GM19452 (cell line): Measurements from ENCODE around the gene TTC21B.

Source experiments
- ATAC-seq: cut with Tn5 transposase; IDR thresholded peaks from one replicate; pipeline ENCODE4 v1.9.1; 2021; ENCODE audit not compliant: unreplicated experiment

Gene TTC21B

GRCh38 chr2:165927353-165927752 is 26.2 kb downstream of the TTC21B start:
- no peak for ATAC-seq

- ATAC-seq: no peak
Measured at GRCh38 chr2:165924946-165925345, 28.6 kb downstream of the TTC21B start.

- ATAC-seq: no peak
Measured at GRCh38 chr2:165920748-165921147, 32.8 kb downstream of the TTC21B start.

GRCh38 chr2:165913636-165914035 is 39.9 kb downstream of the TTC21B start:
- no peak for ATAC-seq

GRCh38 chr2:165911981-165912380 is 41.6 kb downstream of the TTC21B start:
- ATAC-seq: no peak

- ATAC-seq: no peak
Measured at GRCh38 chr2:165911231-165911630, 42.3 kb downstream of the TTC21B start.

- ATAC-seq: no peak
Measured at GRCh38 chr2:165909466-165909865, 44.1 kb downstream of the TTC21B start.

GRCh38 chr2:165905854-165906253 is 47.7 kb downstream of the TTC21B start:
- ATAC-seq: no peak

GRCh38 chr2:165905269-165905668 is 48.3 kb downstream of the TTC21B start:
- no peak for ATAC-seq

GRCh38 chr2:165904432-165904831 is 49.1 kb downstream of the TTC21B start:
- no peak for ATAC-seq

- ATAC-seq: no peak
Measured at GRCh38 chr2:165903406-165903805, 50.2 kb downstream of the TTC21B start.

GRCh38 chr2:165902934-165903333 is 50.6 kb downstream of the TTC21B start:
- no peak for ATAC-seq

GRCh38 chr2:165901620-165902298 is 51.8 kb downstream of the TTC21B start:
- no peak for ATAC-seq

GRCh38 chr2:165899311-165899710 is 54.3 kb downstream of the TTC21B start:
- ATAC-seq: no peak

GRCh38 chr2:165898381-165898780 is 55.2 kb downstream of the TTC21B start:
- no peak for ATAC-seq

GRCh38 chr2:165897726-165898125 is 55.9 kb downstream of the TTC21B start:
- ATAC-seq: no peak

GRCh38 chr2:165897074-165897473 is 56.5 kb downstream of the TTC21B start:
- ATAC-seq: no peak

- ATAC-seq: peak; percentile 84
Measured at GRCh38 chr2:165895974-165896373, 57.6 kb downstream of the TTC21B start.

GRCh38 chr2:165893556-165893955 is 60.0 kb downstream of the TTC21B start:
- ATAC-seq: no peak

GRCh38 chr2:165892526-165892925 is 61.0 kb downstream of the TTC21B start:
- ATAC-seq: no peak

- no peak for ATAC-seq
Measured at GRCh38 chr2:165891943-165892342, 61.6 kb downstream of the TTC21B start.

GRCh38 chr2:165891345-165891744 is 62.2 kb downstream of the TTC21B start:
- no peak for ATAC-seq

- no peak for ATAC-seq
Measured at GRCh38 chr2:165889798-165890197, 63.8 kb downstream of the TTC21B start.
